ENCODE measurements around the gene TTC7B.

TTC7B gene

GRCh38 chr14:90611501-90611900 is 204.7 kb downstream of the TTC7B start:
- DNase-seq: no peak

GRCh38 chr14:90610346-90611040 is 205.7 kb downstream of the TTC7B start:
- no peak for DNase-seq

- DNase-seq: no peak
These were observed 206.9 kb downstream of the TTC7B start for GRCh38 chr14:90609376-90609775.

GRCh38 chr14:90608929-90609341 is 207.3 kb downstream of the TTC7B start:
- no peak for DNase-seq

- no peak for DNase-seq
These were observed 207.9 kb downstream of the TTC7B start for GRCh38 chr14:90608281-90608680.

GRCh38 chr14:90607141-90607540 is 209.1 kb downstream of the TTC7B start:
- no peak for DNase-seq

- DNase-seq: no peak
These were observed 209.8 kb downstream of the TTC7B start for GRCh38 chr14:90606434-90606833.

GRCh38 chr14:90605430-90605829 is 210.8 kb downstream of the TTC7B start:
- no peak for DNase-seq

GRCh38 chr14:90604356-90604755 is 211.9 kb downstream of the TTC7B start:
- no peak for DNase-seq

GRCh38 chr14:90603841-90604240 is 212.4 kb downstream of the TTC7B start:
- DNase-seq: peak; percentile 28

GRCh38 chr14:90603336-90603735 is 212.9 kb downstream of the TTC7B start:
- DNase-seq: no peak

GRCh38 chr14:90602088-90602687 is 214.0 kb downstream of the TTC7B start:
- no peak for DNase-seq

- no peak for DNase-seq
These were observed 214.7 kb downstream of the TTC7B start for GRCh38 chr14:90601563-90601962.

- DNase-seq: no peak
These were observed 215.6 kb downstream of the TTC7B start for GRCh38 chr14:90600619-90601018.

GRCh38 chr14:90599748-90600507 is 216.3 kb downstream of the TTC7B start:
- no peak for DNase-seq

- no peak for DNase-seq
These were observed 216.9 kb downstream of the TTC7B start for GRCh38 chr14:90599339-90599738.

- no peak for DNase-seq
These were observed 218.3 kb downstream of the TTC7B start for GRCh38 chr14:90597961-90598360.

GRCh38 chr14:90596733-90597132 is 219.5 kb downstream of the TTC7B start:
- no peak for DNase-seq

GRCh38 chr14:90593254-90594040 is 222.8 kb downstream of the TTC7B start:
- no peak for DNase-seq

- no peak for DNase-seq
These were observed 223.6 kb downstream of the TTC7B start for GRCh38 chr14:90592655-90593054.

- DNase-seq: no peak
These were observed 228.3 kb downstream of the TTC7B start for GRCh38 chr14:90587918-90588317.

- DNase-seq: no peak
These were observed 228.8 kb downstream of the TTC7B start for GRCh38 chr14:90587252-90587910.

GRCh38 chr14:90585106-90585505 is 231.1 kb downstream of the TTC7B start:
- no peak for DNase-seq
